Measurements from ENCODE around the gene ALPK1. TPM values are rescaled to one million over a fixed set of nuclear protein-coding genes. Genes with fewer than 3 reads are reported as not detected.

Gene ALPK1
- total RNA-seq, 4 donors from 2014 or later, result 6.9 to 42.2 (median 22.9) TPM

- H3K27me3 ChIP-seq, result no peaks in the 10 kb centered on the region
- no peaks in the 10 kb centered on the region for H3K4me1 ChIP-seq
- DNase-seq, result no peak
- no peak overlapping the region for H3K4me3 ChIP-seq
- intact Hi-C loops (cut with DNase I; ENCODE audit: low total_unique reads), result no loop called here
- TF ChIP-seq, protein P1, sequence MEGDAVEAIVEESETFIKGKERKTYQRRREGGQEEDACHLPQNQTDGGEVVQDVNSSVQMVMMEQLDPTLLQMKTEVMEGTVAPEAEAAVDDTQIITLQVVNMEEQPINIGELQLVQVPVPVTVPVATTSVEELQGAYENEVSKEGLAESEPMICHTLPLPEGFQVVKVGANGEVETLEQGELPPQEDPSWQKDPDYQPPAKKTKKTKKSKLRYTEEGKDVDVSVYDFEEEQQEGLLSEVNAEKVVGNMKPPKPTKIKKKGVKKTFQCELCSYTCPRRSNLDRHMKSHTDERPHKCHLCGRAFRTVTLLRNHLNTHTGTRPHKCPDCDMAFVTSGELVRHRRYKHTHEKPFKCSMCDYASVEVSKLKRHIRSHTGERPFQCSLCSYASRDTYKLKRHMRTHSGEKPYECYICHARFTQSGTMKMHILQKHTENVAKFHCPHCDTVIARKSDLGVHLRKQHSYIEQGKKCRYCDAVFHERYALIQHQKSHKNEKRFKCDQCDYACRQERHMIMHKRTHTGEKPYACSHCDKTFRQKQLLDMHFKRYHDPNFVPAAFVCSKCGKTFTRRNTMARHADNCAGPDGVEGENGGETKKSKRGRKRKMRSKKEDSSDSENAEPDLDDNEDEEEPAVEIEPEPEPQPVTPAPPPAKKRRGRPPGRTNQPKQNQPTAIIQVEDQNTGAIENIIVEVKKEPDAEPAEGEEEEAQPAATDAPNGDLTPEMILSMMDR (IDR thresholded peaks at IDR 0.05), result no peak
- no peak for TF ChIP-seq POLR2A (IDR thresholded peaks at IDR 0.05)
- H3K27ac ChIP-seq, result no peak overlapping the region
- no peaks in the 10 kb centered on the region for H3K9me3 ChIP-seq
- no peaks in the 10 kb centered on the region for H3K36me3 ChIP-seq
These were observed 15.6 kb downstream of the ALPK1 start for GRCh38 chr4:112312610-112313239.

- Histone ChIP-seq H3K27ac (no peak overlapping the region), H3K9me3 (no peaks in the 10 kb centered on the region), H3K4me1 (no peaks in the 10 kb centered on the region), H3K4me3 (no peak overlapping the region), H3K36me3 (no peaks in the 10 kb centered on the region), H3K27me3 (no peaks in the 10 kb centered on the region)
- no peak for DNase-seq
- TF ChIP-seq POLR2A (IDR thresholded peaks at IDR 0.05), result no peak
- TF ChIP-seq, protein P1 (IDR thresholded peaks at IDR 0.05), result no peak
- intact Hi-C loops (cut with DNase I; ENCODE audit: low total_unique reads), result no loop called here
These were observed 18.3 kb downstream of the ALPK1 start for GRCh38 chr4:112315446-112315845.

DNA sequence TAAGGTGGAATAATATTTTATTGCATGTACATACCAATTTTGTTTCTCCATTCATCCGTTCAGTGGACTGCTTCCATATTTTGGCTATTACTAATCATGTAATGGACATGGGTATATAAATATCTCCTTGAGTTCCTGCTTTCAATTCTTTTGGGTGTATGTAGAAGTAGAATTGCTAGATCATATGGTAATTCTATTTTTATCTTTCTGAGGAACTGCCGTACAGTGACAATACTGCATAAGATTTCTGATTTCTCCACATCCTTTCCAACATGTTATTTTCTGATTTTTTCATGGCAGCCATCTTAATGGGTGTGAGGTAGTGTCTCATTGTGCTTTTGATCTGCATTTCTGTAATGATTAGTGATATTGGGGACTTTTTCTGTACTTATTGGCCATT lies 19.2 kb downstream of the ALPK1 start:
- DNase-seq, result no peak
- H3K27me3 ChIP-seq, result no peaks in the 10 kb centered on the region
- H3K4me1 ChIP-seq, result no peaks in the 10 kb centered on the region
- no peaks in the 10 kb centered on the region for H3K36me3 ChIP-seq
- H3K27ac ChIP-seq, result no peak overlapping the region
- intact Hi-C loops (cut with DNase I; ENCODE audit: low total_unique reads), result no loop called here
- no peak overlapping the region for H3K4me3 ChIP-seq
- TF ChIP-seq POLR2A (IDR thresholded peaks at IDR 0.05), result no peak
- TF ChIP-seq, protein P1 (IDR thresholded peaks at IDR 0.05), result no peak
- H3K9me3 ChIP-seq, result no peaks in the 10 kb centered on the region

GRCh38 chr4:112318239-112319142 lies 21.3 kb downstream of the ALPK1 start:
- Histone ChIP-seq H3K27me3 (no peaks in the 10 kb centered on the region), H3K27ac (no peak overlapping the region), H3K9me3 (no peaks in the 10 kb centered on the region), H3K4me3 (no peak overlapping the region), H3K36me3 (no peaks in the 10 kb centered on the region), H3K4me1 (no peaks in the 10 kb centered on the region)
- no peak for DNase-seq
- intact Hi-C loops (cut with DNase I; ENCODE audit: low total_unique reads), result no loop called here
- TF ChIP-seq POLR2A (IDR thresholded peaks at IDR 0.05), result no peak
- TF ChIP-seq, protein P1 (IDR thresholded peaks at IDR 0.05), result no peak

Measured in uterus (tissue), 4 donors.